Endothelial cell of coronary artery (primary cell): ENCODE measurements around the gene DCLRE1A. TPM values are rescaled to one million over a fixed set of nuclear protein-coding genes. Genes with fewer than 3 reads are reported as not detected.

Experiments
- total RNA-seq: library from RNA; depleted of rRNA; stranded (reverse); fragments of >200 nt; gene quantifications from 2 replicates; pipeline ENCODE4 v1.2.3, GENCODE V29; 2014

Gene DCLRE1A
- 5.3 and 5.5 TPM in 2 replicates for total RNA-seq

DNA sequence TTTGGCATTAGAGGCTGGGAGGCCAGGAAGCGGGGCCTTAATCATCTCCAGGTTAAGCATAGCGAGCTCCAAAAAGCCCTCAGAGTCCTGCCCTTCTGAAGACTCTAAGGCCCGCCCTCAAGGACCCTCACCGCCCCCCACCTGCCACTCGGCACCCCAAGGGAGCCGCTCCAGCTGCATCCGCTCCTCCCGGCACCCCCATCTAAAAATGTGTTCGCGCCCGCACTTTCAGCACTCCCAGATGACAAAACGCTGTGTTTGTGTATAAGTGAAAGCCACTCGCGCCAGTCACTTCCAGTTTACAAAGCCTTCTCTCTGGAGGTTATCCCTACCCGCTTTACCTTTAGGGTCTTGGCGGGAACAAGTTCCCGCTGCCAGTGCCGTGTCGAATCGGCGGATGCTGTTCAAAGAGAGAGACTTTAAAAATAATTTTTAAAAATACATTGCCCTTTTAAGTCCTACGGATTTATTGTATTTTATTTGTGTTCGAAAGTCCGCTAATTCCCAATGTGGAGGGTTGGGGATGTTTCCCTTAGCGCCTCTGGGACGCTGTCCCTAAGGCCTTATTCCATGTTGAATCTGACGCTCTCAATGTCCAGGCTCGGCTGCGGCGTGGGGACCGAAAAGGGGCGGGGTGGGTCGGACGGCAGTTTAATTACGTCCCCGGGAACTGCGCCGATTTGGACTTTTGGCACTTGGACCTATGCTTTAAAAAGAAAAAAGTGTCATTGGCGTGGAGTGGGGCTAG, at the start of gene DCLRE1A, which contains the start of gene NHLRC2:
TSS of gene DCLRE1A (minus strand) at position 70 of the 748 bp plus-strand sequence. CDS start 900 bp downstream, outside the sequence.
TSS of gene NHLRC2 (plus strand) at position 649 of the 748 bp plus-strand sequence. CDS start 212 bp downstream, outside the sequence.

Other genes starting within 250 kb of the DCLRE1A start
- gene NRAP, start 190.0 kb downstream of the DCLRE1A start, total RNA-seq, result not detected in 2 replicates
- 42.7 and 54.1 TPM in 2 replicates for gene CASP7, start 174.2 kb downstream of the DCLRE1A start, total RNA-seq
- not detected in 2 replicates for gene PLEKHS1, start 102.4 kb downstream of the DCLRE1A start, total RNA-seq
- 8.1 and 11.1 TPM in 2 replicates for gene NHLRC2, start 579 bp upstream of the DCLRE1A start, total RNA-seq
- gene ADRB1, start 189.8 kb upstream of the DCLRE1A start, total RNA-seq, result not detected in 2 replicates